ENCODE measurements around the gene KDM2B. TPM values are rescaled to one million over a fixed set of nuclear protein-coding genes. Genes with fewer than 3 reads are reported as not detected.

KDM2B gene
- total and polyA plus RNA-seq, 2 of the 8 experiments (the other 6 are each of a cell fraction or from before 2014, with no cell fraction given), result 111 to 162 TPM

DNA sequence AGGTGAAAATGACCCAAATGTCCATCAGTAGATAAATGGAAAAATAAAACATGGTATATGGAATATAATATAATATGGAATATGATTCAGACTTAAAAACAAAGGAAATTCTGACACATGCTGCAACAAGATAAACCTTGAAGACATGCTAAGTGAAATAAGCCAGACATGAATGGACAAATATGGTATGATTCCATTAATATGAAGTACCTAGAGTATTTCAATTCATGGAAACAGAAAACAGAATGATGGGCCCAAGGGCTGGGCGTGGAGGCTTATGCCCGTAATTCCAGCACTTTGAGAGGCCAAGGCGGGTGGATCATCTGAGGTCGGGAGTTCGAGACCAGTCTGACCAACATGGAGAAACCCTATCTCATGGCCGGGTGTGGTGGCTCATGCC, 22.8 kb upstream of the KDM2B start:
- TF ChIP-seq, protein P1, sequence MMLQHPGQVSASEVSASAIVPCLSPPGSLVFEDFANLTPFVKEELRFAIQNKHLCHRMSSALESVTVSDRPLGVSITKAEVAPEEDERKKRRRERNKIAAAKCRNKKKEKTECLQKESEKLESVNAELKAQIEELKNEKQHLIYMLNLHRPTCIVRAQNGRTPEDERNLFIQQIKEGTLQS (IDR thresholded peaks at IDR 0.05; ENCODE audit: insufficient read depth, low read depth, low read length), result no peak
- no peak for TF ChIP-seq TCF12 (IDR thresholded peaks at IDR 0.05; ENCODE audit: low read depth, low read length)
- TF ChIP-seq EP300 (IDR thresholded peaks at IDR 0.05; ENCODE audit: borderline replicate concordance in 1 of 2, low read depth in 2 of 2, low read length in 2 of 2), result no peak
- TF ChIP-seq POLR2AphosphoS5 (IDR thresholded peaks at IDR 0.05; ENCODE audit: low read depth, low read length), result no peak
- no peak for TF ChIP-seq RFX5 (IDR thresholded peaks at IDR 0.05; ENCODE audit: borderline replicate concordance, low read depth, low read length)
- Histone ChIP-seq H3K79me2 (ENCODE audit: control insufficient read depth in 1 of 2, insufficient read depth in 2 of 2, low read length in 2 of 2) (no peaks in the 10 kb centered on the region), H3K9me3 (ENCODE audit: insufficient read depth in 2 of 2, low read depth in 1 of 2, low read length in 1 of 2) (no peaks in the 10 kb centered on the region), H3K9ac (replicated peaks in 1 of 4; ENCODE audit: extremely low read depth in 1 of 4, low read depth in 3 of 4, low read length in 3 of 4) (no peak overlapping the region), H3K56ac (replicated peaks; ENCODE audit: insufficient read length, low read depth, low read length) (no peak overlapping the region), H2BK12ac (ENCODE audit: low read depth, low read length) (no peak overlapping the region), H2BK5ac (ENCODE audit: low read depth, low read length) (no peak overlapping the region), H3K14ac (ENCODE audit: insufficient read length) (no peak overlapping the region), H3K23me2 (ENCODE audit: low read depth, low read length) (no peaks in the 10 kb centered on the region), H2BK120ac (replicated peaks; ENCODE audit: low read depth, low read length) (no peak overlapping the region), H2AFZ (ENCODE audit: low read length) (no peak overlapping the region), H2BK20ac (ENCODE audit: low read length) (no peak overlapping the region), H2BK15ac (ENCODE audit: low read length) (no peak overlapping the region), H3K79me1 (ENCODE audit: low read depth, low read length) (no peaks in the 10 kb centered on the region), H2AK5ac (ENCODE audit: low read depth, low read length) (no peak overlapping the region), H3K4me3 (ENCODE audit: extremely low read depth in 1 of 4, insufficient read depth in 2 of 4, low read depth in 3 of 4, low read length in 4 of 4) (no peak overlapping the region), H3K23ac (ENCODE audit: insufficient read length) (no peak overlapping the region), H3K36me3 (ENCODE audit: control insufficient read depth in 2 of 4, insufficient read depth in 4 of 4, low read length in 3 of 4) (no peaks in the 10 kb centered on the region; a peak in 1 of 8 replicates), H4K91ac (replicated peaks; ENCODE audit: insufficient read length, low read length) (no peak overlapping the region), H3K4me1 (replicated peaks in 1 of 4; ENCODE audit: control insufficient read depth in 3 of 4, insufficient read depth in 4 of 4, low read length in 3 of 4) (no peaks in the 10 kb centered on the region), H3K27ac (ENCODE audit: low read depth, low read length) (no peak overlapping the region), H3K27me3 (replicated peaks in 1 of 4; ENCODE audit: control insufficient read depth in 3 of 4, extremely low read depth in 1 of 4, insufficient read depth in 3 of 4, low read length in 3 of 4) (no peaks in the 10 kb centered on the region), H3K4me2 (ENCODE audit: insufficient read depth in 1 of 2, low read depth in 2 of 2, low read length in 2 of 2) (no peak overlapping the region), H3K18ac (ENCODE audit: extremely low read depth, low read length) (no peak overlapping the region), H4K20me1 (replicated peaks in 1 of 2; ENCODE audit: control insufficient read depth in 1 of 2, insufficient read depth in 2 of 2, low read length in 2 of 2) (no peaks in the 10 kb centered on the region), H4K5ac (ENCODE audit: insufficient read length, low read depth, low read length) (no peak overlapping the region), H4K8ac (ENCODE audit: extremely low read depth, insufficient read depth, low read length) (no peak overlapping the region), H3K4ac (replicated peaks; ENCODE audit: insufficient read length, low read depth, low read length) (no peak overlapping the region)
- 94% methylated on average over 6 of the region's 6 CpGs; no CpG with 5 or more reads in 1 of the 2 experiments for WGBS, 2 experiments (ENCODE audit: extremely low coverage in 1 of 2, insufficient coverage in 1 of 2, insufficient read length in 1 of 2, insufficient replicate concordance in 2 of 2, low coverage in 1 of 2, low lambda C conversion rate in 2 of 2, missing lambda C conversion rate in 1 of 2)
- ChIA-PET POLR2A (ENCODE audit: partially characterized antibody) (interaction anchor here (5.7 to 10.4 kb wide), 2 partner anchors 9 to 22 kb away, joined by 53 to 219 read pairs; partner anchors contain the start of gene KDM2B), CTCF (ENCODE audit: partially characterized antibody) (interaction anchor here (0.9 to 1.1 kb wide), 2 partner anchors 42 to 109 kb away, joined by 4 read pairs; no protein-coding TSS in a partner anchor)
- FAIRE-seq (no peak), DNase-seq (ENCODE audit: low read depth in 1 of 2, low spot score in 2 of 2) (no peak)
